Right ventricle myocardium superior (tissue), 1 donor: Measurements from ENCODE around the gene ADM5. TPM values are rescaled to one million over a fixed set of nuclear protein-coding genes. Genes with fewer than 3 reads are reported as not detected.

ENCODE experiments used
- ATAC-seq: fragments of 200-7000 bp; cut with Tn5 transposase; one replicate; pipeline ENCODE4 v1.9.1; 2020; ENCODE audit warnings: mild to moderate bottlenecking; ENCODE audit not compliant: poor library complexity
- DNase-seq: peaks from one replicate; pipeline ENCODE4 v3.0.0-alpha.2; 2020
- intact Hi-C: fragments of 100-400 bp; cut with DNase I; formaldehyde crosslinking; loops from one replicate; pipeline ENCODE4 v1.11.2; 2022
- long read RNA-seq: library from polyadenylated mRNA; unstranded; transcript quantifications from one replicate; pipeline ENCODE4 v2.0.0, GENCODE V29; 2021
- total RNA-seq: library from RNA; stranded (reverse); fragmentation: NEBNext Ultra II Directional; extraction: Animal tissue kit (Norgen Biotek cat#: 25700); gene quantifications from one replicate; pipeline ENCODE4 v1.2.1, GENCODE V29; 2021
- donor health status: DM: no; HTN: yes; CAD: no; lungs with severe emphysema.

Gene ADM5, protein sequence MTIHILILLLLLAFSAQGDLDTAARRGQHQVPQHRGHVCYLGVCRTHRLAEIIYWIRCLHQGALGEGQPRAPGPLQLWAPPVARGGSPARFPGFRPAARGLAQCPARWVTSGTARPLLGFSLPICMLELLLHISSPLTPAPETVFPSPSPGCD
- 0.67 TPM for total RNA-seq
- long read RNA-seq, partial matches to known transcripts: 0 of 1 reads
- long read RNA-seq, other reads (novel, unspliced or antisense): 0 of 1 reads

DNA sequence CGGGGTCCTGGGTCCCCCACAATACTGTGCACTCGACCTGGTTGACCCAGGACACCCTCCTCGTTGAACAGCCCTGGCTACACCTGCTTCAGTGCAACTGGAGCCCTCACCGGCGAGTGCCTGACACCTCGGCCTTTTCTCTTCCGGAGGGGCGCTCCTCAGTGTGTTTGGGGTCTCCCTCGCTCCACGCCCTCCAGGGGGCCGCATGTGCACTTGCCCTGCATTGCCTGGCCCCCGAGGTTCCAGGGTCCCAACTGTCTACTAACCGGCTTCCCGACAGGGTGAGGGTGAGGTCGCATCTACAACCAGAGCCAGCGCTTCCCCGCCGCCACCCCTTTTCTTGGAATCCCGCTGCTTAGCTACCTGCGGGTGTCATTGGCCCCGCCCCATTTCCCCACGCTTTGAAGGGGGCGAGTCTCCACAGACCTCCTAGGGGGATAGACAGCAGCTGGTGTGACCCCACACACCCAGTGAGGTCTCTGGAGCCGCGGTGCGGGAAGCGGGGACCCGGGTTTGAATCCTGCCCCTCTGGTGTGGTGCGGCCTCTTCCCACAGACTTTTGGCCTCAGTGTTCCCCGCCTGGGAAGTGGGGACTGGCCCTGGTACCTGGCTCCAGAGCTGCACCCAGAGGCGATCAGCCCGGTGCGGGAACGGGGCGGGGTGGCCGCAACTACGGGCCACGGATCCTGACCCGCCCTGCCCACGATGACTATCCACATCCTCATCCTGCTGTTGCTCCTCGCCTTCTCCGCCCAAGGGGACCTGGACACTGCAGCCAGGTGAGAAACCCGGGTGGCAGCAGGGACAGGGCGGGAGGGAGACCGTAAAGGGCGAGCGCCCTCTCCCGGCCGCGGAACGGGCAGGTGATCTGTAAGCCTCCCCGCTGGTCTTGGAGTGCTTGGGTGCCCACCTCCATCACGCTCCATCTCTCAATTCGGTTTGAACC is at the start of gene ADM5:
Gene ADM5, plus strand, starts transcription at position 462 of the 946 bp plus-strand sequence. Its CDS starts 244 bp downstream, at position 706.
- ATAC-seq (peak; percentile 54), DNase-seq (peak; percentile 69)
- intact Hi-C loops: no loop called here

DNA sequence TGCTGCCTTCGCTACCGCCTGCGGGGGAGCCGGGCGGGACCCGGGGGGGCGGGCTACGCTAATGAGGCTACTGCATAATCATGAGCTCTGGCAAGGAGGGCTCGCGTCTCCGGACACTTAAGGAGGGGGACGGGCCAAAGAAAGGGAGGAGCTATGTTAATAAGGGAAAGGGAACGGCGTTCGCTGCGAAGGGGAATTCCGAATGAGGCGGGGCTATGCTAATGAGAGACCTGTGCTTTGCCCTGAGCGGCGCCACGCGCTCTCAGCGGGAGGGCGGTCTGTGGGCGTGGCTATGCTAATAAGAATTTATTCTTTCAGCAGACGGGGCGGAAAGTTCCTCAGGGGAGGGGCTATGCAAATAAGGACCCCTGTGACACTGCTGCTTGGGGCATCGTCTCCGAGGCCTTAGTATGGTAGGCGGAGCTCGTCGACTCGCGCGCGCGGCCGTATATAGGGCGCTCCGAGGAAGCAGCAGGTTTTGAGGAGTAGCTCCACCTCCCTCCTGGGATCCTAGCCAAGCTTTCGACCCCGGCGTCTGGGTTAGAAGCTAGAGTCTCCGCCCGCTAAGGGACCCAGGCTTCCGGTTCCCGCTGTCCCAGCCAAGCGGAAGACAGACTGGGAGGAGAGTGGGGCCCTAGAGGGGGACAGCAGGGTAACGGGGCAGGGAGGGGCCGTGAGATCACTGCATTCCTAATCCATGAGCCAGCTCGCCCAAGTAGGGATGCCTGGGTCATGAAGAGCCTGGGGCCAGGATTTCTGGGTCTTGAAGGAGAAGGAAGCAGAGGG is 49.1 kb upstream of the ADM5 start, which contains the start of gene RRAS:
Gene RRAS, minus strand, starts transcription at position 31 of the 786 bp plus-strand sequence. CDS start 45 bp downstream, outside the sequence.
- intact Hi-C loops: no loop called here
- ATAC-seq (peak; percentile 73), DNase-seq (peak; percentile 99)

DNA sequence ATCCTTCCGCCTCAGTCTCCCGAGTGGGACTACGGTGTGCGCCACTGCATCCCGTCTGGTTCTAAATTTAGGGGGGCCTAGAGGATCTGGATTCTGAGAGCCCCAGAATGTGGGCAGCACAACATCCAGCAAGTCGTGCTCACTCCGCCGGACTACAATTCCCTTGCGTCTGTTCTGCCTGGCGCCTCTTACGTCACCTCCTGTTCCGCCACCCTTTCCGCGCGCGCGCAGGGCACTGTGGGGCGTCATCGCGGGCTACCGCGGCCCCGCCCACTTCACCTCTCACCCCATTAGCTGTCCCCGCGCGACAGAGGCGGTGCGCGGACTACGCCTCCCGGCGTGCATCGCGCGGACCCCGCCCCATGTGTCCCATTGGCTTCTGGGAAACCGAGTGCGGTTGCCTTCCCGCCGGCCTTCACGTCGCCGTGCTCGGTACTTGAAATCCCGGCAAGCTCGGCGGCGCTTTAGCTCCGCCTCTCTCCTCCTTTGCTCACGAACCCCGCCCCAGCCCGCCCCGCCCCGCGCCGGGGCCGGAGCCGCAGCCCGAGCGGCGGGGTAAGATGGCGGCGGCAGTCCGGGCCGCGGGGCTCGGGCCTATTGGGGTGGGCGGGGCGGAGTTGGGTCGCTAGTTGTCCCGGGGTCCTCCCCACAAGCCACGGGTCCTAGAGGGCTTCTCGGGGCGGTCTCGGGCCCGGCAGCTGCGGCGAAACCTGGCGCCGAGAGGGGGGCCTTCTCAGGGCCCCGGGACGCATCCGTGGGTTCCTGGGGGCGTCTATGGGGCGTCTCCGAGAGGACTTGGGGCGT is 47.5 kb upstream of the ADM5 start, which contains the start of gene SCAF1:
Gene SCAF1, plus strand, starts transcription at position 522 of the 804 bp plus-strand sequence. CDS start 2,818 bp downstream, outside the sequence.
- intact Hi-C loops: no loop called here
- DNase-seq: peak; percentile 100
- peak; percentile 82 for ATAC-seq

- DNase-seq (no peak), ATAC-seq (no peak)
- intact Hi-C loops: no loop called here
These were observed 46.8 kb upstream of the ADM5 start for GRCh38 chr19:49642492-49643035.

DNA sequence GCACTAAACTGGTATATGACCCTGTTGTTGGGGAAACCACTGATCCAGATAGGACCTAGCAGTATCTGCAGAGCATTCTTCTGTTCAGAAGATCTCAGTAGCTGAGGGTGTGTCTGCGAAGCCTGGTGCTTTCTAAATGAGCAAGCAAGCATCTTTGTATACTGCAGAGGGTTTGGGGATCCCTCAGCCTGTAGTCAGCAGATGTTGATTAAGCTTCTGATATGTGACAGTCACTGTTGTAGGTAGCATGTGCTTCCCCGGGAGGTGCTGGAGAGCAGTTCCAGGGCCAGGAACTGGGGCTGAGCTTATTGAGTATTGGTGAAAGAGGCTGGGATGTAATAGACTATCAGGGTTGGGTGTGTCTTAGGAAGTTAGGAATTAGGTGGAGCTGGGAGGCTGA is 45.9 kb upstream of the ADM5 start:
- ATAC-seq (no peak), DNase-seq (no peak)
- intact Hi-C loops: no loop called here

DNA sequence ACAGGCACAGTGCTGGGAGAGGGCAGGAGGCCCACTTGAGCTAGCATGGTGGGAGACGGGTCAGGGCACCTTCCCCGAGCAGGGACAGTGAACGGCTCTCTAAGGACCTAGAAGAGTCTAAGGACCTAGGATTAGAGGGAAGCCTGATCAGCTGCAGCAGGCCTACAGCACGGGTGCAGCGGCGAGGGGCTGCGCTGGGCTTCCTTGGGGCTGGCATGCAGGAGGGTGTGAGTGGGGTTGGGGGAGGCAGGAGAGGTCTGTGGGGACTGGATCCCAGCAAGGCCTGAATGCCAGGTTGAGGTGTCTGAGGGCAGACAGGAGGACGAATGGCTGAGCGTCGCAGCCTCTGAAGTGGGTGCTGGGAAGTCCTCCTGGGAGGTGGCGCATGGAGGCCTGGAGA is 43.8 kb upstream of the ADM5 start:
- no peak for DNase-seq
- intact Hi-C loops: no loop called here
- no peak for ATAC-seq

DNA sequence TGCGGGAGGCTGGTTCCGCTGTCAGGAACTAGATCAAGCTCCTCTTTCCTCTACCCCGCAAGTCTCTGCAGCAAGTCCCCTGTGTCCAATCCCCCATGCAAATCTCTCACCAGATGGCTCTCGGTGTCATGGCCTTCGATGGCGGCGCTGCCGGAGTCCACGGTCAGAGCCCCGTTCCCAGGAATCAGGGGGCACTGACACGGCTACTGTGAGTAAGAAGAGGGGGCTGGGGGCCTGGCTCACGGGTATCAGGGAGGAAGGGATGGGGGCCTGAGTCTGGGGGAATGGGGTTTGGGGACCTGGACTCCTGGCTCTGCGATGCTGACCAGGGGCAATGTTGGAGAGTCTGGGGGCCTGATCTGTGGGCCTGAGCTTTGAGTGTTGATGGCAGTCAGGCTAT is 43.4 kb upstream of the ADM5 start:
- intact Hi-C loops: no loop called here
- no peak for DNase-seq
- ATAC-seq: no peak

DNA sequence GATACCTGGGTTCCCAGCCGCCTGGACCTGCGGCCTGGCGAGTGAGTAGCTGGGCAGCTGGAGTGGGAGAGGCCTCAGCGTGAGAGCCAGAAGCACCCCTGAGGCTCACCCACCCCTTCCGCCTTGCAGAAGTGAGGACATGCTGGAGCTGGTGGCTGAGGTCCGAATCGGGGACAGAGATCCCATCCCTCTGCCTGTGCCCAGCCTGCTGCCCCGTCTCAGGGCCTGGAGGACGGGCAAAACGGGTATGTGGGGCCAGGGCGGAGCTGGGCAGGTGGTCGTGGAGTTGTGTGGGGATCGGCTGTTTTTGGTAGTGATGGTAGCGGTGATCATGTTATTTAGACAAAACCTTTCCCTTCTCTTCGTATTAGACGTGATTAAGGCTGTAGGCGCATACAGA is 42.8 kb upstream of the ADM5 start:
- no peak for DNase-seq
- ATAC-seq: no peak
- intact Hi-C loops: no loop called here

GRCh38 chr19:49651029-49651819 is 38.2 kb upstream of the ADM5 start:
- DNase-seq (no peak), ATAC-seq (no peak)
- intact Hi-C loops: no loop called here

DNA sequence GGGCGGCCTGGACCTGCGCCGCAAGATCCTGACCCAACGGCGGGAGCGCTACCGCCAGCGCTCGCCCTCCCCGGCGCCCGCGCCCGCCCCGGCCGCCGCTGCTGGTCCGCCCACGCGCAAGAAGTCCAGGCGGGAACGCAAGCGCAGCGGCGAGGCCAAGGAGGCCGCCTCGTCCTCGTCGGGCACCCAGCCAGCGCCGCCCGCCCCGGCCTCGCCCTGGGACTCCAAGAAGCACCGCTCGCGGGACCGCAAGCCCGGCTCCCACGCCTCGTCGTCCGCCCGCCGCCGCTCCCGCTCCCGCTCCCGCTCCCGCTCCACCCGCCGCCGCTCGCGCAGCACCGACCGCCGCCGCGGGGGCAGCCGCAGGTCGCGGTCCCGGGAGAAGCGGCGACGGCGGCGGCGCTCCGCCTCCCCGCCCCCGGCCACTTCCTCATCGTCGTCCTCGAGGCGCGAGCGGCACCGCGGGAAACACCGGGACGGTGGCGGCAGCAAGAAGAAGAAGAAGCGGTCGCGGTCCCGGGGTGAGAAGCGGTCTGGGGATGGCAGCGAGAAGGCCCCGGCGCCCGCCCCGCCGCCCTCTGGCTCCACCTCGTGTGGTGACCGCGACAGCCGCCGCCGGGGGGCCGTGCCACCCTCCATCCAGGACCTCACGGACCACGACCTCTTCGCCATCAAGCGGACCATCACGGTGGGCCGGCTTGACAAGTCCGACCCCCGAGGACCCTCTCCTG is 37.4 kb upstream of the ADM5 start:
- ATAC-seq (no peak), DNase-seq (no peak)
- intact Hi-C loops: no loop called here

- no peak for DNase-seq
- ATAC-seq: no peak
- intact Hi-C loops: no loop called here
These were observed 36.6 kb upstream of the ADM5 start for GRCh38 chr19:49652551-49653465.

DNA sequence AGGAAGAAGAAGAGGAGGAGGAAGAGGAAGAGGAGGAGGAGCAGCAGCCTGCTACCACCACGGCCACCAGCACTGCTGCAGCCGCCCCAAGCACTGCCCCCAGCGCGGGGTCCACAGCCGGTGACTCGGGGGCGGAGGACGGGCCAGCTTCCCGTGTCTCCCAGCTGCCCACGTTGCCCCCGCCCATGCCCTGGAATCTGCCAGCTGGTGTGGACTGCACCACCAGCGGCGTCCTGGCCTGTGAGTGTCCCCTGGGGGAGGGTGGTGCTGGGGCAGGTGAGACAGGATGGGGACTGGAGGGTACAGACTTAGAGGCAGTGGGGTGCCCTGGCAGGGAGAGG is 36.0 kb upstream of the ADM5 start:
- ATAC-seq: no peak
- intact Hi-C loops: no loop called here
- no peak for DNase-seq

DNA sequence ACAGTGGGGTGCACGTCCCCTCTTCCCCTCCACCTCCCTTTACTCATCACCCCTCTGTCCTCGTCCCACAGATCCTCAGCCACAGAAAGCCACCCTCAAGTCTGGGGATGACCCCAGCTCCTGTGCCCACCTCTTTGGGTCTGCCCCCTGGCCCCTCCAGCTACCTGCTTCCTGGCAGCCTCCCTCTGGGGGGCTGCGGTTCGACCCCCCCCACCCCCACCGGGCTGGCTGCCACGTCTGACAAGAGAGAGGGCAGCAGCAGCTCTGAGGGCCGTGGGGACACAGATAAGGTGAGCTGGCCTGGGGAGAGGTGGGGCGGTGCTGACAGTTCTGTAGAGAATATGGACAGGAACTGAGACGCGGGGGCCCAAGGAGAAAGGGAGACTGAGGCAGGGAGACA is 34.8 kb upstream of the ADM5 start:
- DNase-seq: no peak
- ATAC-seq: no peak
- intact Hi-C loops: no loop called here

- no peak for ATAC-seq
- intact Hi-C loops: no loop called here
- no peak for DNase-seq
These were observed 33.6 kb upstream of the ADM5 start for GRCh38 chr19:49655570-49656455.
